ENCODE measurements around the gene RPP14.

DNA sequence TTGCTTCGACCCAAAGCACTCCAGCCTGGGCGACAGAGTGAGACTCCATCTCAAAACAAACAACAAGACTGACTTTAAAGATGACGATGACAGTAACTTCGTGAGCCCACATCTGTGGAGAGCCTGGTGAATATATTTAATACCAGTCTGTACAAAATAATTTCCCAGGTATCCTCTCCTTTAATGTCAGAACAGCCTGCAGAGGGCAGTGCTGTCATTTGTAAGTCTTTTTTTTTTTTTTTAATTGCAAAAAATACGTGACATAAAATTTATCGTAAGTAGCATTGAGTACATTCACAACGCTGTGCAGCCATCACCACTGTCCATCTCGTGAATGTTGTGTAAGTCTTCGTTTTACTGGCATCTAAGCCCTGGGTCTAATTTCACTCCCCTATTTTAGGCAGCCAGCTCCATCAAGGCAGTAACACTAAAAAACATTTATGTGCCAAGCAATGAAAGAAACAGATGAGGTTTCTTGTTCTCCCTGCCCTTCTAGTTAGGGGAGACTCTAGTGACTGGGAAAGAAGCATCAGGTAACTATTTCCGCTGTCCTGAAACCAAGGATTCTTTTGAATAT is 1.7 kb downstream of the RPP14 start:
- no peak for TF ChIP-seq POLR2A (IDR thresholded peaks at IDR 0.05)
- TF ChIP-seq, protein P1, sequence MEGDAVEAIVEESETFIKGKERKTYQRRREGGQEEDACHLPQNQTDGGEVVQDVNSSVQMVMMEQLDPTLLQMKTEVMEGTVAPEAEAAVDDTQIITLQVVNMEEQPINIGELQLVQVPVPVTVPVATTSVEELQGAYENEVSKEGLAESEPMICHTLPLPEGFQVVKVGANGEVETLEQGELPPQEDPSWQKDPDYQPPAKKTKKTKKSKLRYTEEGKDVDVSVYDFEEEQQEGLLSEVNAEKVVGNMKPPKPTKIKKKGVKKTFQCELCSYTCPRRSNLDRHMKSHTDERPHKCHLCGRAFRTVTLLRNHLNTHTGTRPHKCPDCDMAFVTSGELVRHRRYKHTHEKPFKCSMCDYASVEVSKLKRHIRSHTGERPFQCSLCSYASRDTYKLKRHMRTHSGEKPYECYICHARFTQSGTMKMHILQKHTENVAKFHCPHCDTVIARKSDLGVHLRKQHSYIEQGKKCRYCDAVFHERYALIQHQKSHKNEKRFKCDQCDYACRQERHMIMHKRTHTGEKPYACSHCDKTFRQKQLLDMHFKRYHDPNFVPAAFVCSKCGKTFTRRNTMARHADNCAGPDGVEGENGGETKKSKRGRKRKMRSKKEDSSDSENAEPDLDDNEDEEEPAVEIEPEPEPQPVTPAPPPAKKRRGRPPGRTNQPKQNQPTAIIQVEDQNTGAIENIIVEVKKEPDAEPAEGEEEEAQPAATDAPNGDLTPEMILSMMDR (IDR thresholded peaks at IDR 0.05): peak; percentile 38 to 43 (median 39)
